ENCODE data around the gene PGK2. TPM values are rescaled to one million over a fixed set of nuclear protein-coding genes. Genes with fewer than 3 reads are reported as not detected.

PGK2 gene
- total RNA-seq, 1 donor from 2014 or later, result not detected

DNA sequence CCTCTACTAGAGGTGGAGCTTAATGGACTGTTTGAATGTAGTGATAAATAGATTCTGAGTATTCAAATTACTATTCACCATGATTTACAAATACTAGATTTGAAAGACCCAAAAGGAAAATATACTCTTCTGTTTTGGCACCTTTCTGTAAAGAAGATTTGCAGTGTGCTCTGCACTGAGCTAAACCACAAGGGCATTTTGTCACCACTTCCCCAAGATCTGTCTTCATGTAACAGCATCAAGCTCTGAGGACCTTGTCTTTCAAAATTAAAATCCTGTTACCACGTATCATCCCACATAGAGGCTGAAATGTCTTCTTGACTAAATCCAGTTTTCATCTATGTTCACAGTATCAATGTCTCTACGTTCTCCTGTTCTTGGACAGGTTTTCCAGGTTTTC, 3.3 kb upstream of the PGK2 start:
- no peaks in the 10 kb centered on the region for H3K9me3 Mint-ChIP-seq (ENCODE audit: unreplicated experiment)
- H3K27me3 Mint-ChIP-seq (ENCODE audit: unreplicated experiment), result no peaks in the 10 kb centered on the region
- TF ChIP-seq, protein P1, sequence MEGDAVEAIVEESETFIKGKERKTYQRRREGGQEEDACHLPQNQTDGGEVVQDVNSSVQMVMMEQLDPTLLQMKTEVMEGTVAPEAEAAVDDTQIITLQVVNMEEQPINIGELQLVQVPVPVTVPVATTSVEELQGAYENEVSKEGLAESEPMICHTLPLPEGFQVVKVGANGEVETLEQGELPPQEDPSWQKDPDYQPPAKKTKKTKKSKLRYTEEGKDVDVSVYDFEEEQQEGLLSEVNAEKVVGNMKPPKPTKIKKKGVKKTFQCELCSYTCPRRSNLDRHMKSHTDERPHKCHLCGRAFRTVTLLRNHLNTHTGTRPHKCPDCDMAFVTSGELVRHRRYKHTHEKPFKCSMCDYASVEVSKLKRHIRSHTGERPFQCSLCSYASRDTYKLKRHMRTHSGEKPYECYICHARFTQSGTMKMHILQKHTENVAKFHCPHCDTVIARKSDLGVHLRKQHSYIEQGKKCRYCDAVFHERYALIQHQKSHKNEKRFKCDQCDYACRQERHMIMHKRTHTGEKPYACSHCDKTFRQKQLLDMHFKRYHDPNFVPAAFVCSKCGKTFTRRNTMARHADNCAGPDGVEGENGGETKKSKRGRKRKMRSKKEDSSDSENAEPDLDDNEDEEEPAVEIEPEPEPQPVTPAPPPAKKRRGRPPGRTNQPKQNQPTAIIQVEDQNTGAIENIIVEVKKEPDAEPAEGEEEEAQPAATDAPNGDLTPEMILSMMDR (IDR thresholded peaks at IDR 0.05; ENCODE audit: unreplicated experiment), result no peak
- H3K4me3 Mint-ChIP-seq (ENCODE audit: unreplicated experiment), result no peak overlapping the region
- H3K36me3 Mint-ChIP-seq (ENCODE audit: low read depth, unreplicated experiment), result no peaks in the 10 kb centered on the region
- no peak overlapping the region for H3K27ac Mint-ChIP-seq (ENCODE audit: unreplicated experiment)
- DNase-seq (ENCODE audit: low spot score), result no peak
- no peaks in the 10 kb centered on the region for H3K4me1 Mint-ChIP-seq (ENCODE audit: unreplicated experiment)

DNA sequence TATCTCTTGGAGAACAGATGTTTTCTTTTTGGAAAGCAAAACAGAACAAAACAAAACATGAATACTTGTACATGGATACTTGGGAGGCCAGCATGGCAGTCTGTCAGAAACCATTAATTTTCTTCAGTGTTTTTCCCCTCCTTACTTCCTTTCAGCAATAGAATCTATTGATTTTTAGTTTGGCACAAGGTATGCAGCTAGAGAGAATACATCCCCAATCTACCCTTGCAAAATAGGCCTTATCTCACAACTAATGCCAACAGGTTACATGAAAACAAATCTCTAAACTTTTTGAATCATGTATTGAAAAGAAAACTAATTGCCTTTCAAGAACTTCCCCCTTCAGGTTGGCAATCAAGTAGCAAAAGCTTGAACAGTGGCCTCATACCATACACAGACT, 2.8 kb downstream of the PGK2 start:
- TF ChIP-seq, protein P1 (IDR thresholded peaks at IDR 0.05; ENCODE audit: unreplicated experiment), result no peak
- Mint-ChIP-seq H3K9me3 (ENCODE audit: unreplicated experiment) (no peaks in the 10 kb centered on the region), H3K4me3 (ENCODE audit: unreplicated experiment) (no peak overlapping the region), H3K27ac (ENCODE audit: unreplicated experiment) (no peak overlapping the region), H3K27me3 (ENCODE audit: unreplicated experiment) (no peaks in the 10 kb centered on the region), H3K4me1 (ENCODE audit: unreplicated experiment) (no peaks in the 10 kb centered on the region), H3K36me3 (ENCODE audit: low read depth, unreplicated experiment) (no peaks in the 10 kb centered on the region)
- no peak for DNase-seq (ENCODE audit: low spot score)

DNA sequence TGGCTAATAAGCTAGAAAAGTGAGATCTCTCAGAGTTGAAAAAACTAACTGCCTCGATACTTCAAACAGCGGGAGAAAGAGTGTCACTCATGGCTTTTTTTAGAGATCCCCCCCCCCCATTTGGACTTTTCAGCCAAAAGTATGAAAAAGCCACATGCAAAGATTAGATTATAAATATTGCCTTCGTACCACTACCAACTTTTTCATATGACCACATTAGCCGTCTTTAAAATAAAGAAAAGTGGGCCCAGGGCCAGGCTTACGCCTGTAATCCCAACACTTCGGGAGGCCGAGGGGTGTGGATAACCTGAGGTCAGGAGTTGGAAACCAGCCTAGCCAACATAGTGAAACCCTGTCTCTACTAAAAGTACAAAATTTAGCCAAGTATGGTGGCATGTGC, 4.4 kb downstream of the PGK2 start:
- Mint-ChIP-seq H3K9me3 (ENCODE audit: unreplicated experiment) (no peaks in the 10 kb centered on the region), H3K4me3 (ENCODE audit: unreplicated experiment) (no peak overlapping the region), H3K36me3 (ENCODE audit: low read depth, unreplicated experiment) (no peaks in the 10 kb centered on the region), H3K27me3 (ENCODE audit: unreplicated experiment) (no peaks in the 10 kb centered on the region), H3K27ac (ENCODE audit: unreplicated experiment) (no peak overlapping the region), H3K4me1 (ENCODE audit: unreplicated experiment) (no peaks in the 10 kb centered on the region)
- no peak for DNase-seq (ENCODE audit: low spot score)
- TF ChIP-seq, protein P1 (IDR thresholded peaks at IDR 0.05; ENCODE audit: unreplicated experiment), result no peak

DNA sequence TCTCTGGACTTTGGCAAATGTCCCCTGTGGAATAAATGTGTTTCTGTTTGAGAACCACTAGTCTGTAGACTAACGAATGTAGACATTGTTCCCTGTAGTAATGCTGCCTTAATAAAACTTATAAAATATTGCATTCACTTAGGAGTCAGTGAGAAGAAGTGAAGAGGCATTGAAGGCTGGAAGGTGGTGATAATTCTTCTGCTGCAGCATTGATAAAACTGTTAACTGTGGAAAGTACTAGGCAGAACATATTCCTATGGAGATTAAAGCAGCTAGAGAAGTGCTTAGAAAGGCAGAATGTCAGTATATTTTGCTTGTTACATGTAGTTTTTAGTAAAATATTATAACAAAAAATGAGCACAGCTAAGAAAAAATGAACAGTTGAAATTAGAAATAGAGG, 4.8 kb downstream of the PGK2 start:
- TF ChIP-seq, protein P1 (IDR thresholded peaks at IDR 0.05; ENCODE audit: unreplicated experiment), result no peak
- DNase-seq (ENCODE audit: low spot score), result no peak
- no peaks in the 10 kb centered on the region for H3K36me3 Mint-ChIP-seq (ENCODE audit: low read depth, unreplicated experiment)

DNA sequence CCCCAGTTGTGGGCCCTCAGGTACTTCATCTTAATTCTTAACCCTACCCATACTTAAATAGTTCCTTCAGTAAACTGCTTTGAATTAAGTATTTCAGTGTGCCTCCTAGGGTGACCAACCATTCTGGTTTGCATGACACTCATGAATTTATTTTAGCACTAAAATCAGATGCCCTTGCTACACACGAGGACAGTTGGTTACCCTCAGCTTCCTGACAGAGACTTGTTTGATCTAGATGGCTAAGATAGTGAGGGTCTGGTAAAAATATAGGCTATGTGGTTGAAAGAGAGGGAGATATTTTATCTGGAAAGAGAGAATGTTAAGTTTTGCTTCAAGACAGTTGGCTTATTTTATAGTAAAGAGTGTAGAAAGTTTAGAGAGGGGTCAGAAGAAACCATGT, 10.6 kb downstream of the PGK2 start:
- no peak overlapping the region for H3K27ac Mint-ChIP-seq (ENCODE audit: unreplicated experiment)
- H3K4me1 Mint-ChIP-seq (ENCODE audit: unreplicated experiment), result no peaks in the 10 kb centered on the region
- H3K27me3 Mint-ChIP-seq (ENCODE audit: unreplicated experiment), result no peaks in the 10 kb centered on the region
- TF ChIP-seq, protein P1 (IDR thresholded peaks at IDR 0.05; ENCODE audit: unreplicated experiment), result no peak
- H3K4me3 Mint-ChIP-seq (ENCODE audit: unreplicated experiment), result no peak overlapping the region
- no peaks in the 10 kb centered on the region for H3K9me3 Mint-ChIP-seq (ENCODE audit: unreplicated experiment)
- H3K36me3 Mint-ChIP-seq (ENCODE audit: low read depth, unreplicated experiment), result no peaks in the 10 kb centered on the region
- DNase-seq (ENCODE audit: low spot score), result no peak

More for the DNA sequence above, 4.8 kb downstream of the PGK2 start:
- Mint-ChIP-seq H3K27ac (ENCODE audit: unreplicated experiment) (no peak overlapping the region), H3K4me1 (ENCODE audit: unreplicated experiment) (no peaks in the 10 kb centered on the region), H3K27me3 (ENCODE audit: unreplicated experiment) (no peaks in the 10 kb centered on the region), H3K9me3 (ENCODE audit: unreplicated experiment) (no peaks in the 10 kb centered on the region), H3K4me3 (ENCODE audit: unreplicated experiment) (no peak overlapping the region)
